Measurements from ENCODE around the gene KRT4. TPM values are rescaled to one million over a fixed set of nuclear protein-coding genes. Genes with fewer than 3 reads are reported as not detected.

KRT4 gene
- total and polyA plus RNA-seq, 2 donors from 2014 or later, result 0.15 TPM; not detected in 1

DNA sequence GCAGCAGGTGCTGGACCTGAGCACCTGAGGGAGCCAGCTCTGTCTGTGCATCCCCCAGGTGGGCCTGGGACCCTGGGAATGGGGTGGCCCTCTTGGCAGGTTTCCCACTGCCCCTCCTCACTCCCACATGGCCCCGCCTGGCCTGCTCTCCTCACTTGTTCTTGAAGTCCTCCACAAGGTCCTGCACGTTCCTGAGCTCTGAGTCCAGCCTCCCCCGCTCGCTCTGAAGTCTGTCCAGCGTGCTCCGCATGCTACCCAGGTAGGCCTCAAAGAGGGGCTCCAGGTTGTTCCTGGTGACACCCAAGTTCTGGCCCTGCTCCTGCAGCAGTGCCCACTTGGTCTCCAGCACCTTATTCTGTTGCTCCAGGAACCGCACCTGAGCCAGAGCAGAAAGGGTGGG lies 17.3 kb upstream of the KRT4 start:
- Histone ChIP-seq H3K36me3 (ENCODE audit: control insufficient read depth in 2 of 3, insufficient read depth in 3 of 3, low read length in 3 of 3) (no peaks in the 10 kb centered on the region), H3K27me3 (ENCODE audit: control insufficient read depth, insufficient read depth, low read length) (no peaks in the 10 kb centered on the region), H3K27ac (ENCODE audit: low read depth in 2 of 2, low read length in 2 of 2) (no peak overlapping the region), H3K9me3 (ENCODE audit: control insufficient read depth in 2 of 3, insufficient read depth in 1 of 3, low read length in 3 of 3) (no peaks in the 10 kb centered on the region), H3K4me1 (ENCODE audit: control insufficient read depth in 2 of 3, insufficient read depth in 2 of 3, low read depth in 1 of 3, low read length in 3 of 3) (no peaks in the 10 kb centered on the region), H3K4me3 (ENCODE audit: low read length in 3 of 3) (no peak overlapping the region), H3K9ac (ENCODE audit: low read length in 3 of 3) (no peak overlapping the region)
- TF ChIP-seq, protein P1, sequence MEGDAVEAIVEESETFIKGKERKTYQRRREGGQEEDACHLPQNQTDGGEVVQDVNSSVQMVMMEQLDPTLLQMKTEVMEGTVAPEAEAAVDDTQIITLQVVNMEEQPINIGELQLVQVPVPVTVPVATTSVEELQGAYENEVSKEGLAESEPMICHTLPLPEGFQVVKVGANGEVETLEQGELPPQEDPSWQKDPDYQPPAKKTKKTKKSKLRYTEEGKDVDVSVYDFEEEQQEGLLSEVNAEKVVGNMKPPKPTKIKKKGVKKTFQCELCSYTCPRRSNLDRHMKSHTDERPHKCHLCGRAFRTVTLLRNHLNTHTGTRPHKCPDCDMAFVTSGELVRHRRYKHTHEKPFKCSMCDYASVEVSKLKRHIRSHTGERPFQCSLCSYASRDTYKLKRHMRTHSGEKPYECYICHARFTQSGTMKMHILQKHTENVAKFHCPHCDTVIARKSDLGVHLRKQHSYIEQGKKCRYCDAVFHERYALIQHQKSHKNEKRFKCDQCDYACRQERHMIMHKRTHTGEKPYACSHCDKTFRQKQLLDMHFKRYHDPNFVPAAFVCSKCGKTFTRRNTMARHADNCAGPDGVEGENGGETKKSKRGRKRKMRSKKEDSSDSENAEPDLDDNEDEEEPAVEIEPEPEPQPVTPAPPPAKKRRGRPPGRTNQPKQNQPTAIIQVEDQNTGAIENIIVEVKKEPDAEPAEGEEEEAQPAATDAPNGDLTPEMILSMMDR (IDR thresholded peaks at IDR 0.05; ENCODE audit: borderline replicate concordance, extremely low read depth, insufficient read depth), result no peak
- DNase-seq (no peak), FAIRE-seq (no peak)
- intact Hi-C loops (cut with DNase I), result no loop called here

DNA sequence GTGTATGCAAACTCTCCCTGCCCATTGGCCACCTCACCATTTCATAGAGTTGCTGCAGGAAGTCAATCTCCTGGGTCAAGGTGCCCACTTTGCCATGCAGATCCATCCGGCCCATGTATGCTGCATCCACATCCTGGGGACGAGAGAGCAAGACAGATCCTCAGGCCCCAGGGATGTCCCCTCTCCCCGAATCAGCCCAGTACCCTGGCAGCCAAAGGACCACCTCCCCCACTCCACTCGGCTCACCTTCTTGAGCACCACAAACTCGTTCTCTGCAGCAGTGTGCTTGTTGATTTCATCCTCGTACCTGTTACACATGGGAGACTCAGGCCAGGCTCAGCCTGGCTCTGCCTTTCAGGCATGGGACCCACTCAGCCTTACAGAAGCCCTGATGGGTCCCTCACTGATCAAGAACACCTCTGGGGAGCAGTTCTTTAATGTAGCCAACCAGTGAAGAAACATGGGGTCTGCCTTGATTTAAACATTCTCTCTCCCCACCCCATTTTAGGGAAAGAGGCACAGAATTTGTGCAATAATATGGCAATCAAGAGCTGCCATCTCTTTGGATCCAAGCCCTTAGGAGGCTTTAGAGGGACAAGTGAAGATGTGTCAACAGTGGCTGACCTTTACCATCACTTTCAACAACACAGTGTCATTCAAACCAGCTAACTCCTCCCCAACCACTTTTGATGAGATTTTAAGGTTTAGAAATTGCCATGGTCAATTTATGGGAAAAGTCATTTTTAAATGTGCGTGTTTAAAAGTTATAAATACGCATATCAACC lies 16.3 kb upstream of the KRT4 start:
- DNase-seq (no peak), FAIRE-seq (no peak)
- intact Hi-C loops (cut with DNase I), result no loop called here
- no peak overlapping the region for H3K4me3 ChIP-seq (ENCODE audit: low read length in 3 of 3)
- no peaks in the 10 kb centered on the region for H3K4me1 ChIP-seq (ENCODE audit: control insufficient read depth in 2 of 3, insufficient read depth in 2 of 3, low read depth in 1 of 3, low read length in 3 of 3)
- H3K9ac ChIP-seq (ENCODE audit: low read length in 3 of 3), result no peak overlapping the region
- no peaks in the 10 kb centered on the region for H3K27me3 ChIP-seq (ENCODE audit: control insufficient read depth, insufficient read depth, low read length)
- TF ChIP-seq, protein P1 (IDR thresholded peaks at IDR 0.05; ENCODE audit: borderline replicate concordance, extremely low read depth, insufficient read depth), result no peak
- no peak overlapping the region for H3K27ac ChIP-seq (ENCODE audit: low read depth in 2 of 2, low read length in 2 of 2)
- H3K36me3 ChIP-seq (ENCODE audit: control insufficient read depth in 2 of 3, insufficient read depth in 3 of 3, low read length in 3 of 3), result no peaks in the 10 kb centered on the region
- no peaks in the 10 kb centered on the region for H3K9me3 ChIP-seq (ENCODE audit: control insufficient read depth in 2 of 3, insufficient read depth in 1 of 3, low read length in 3 of 3)

DNA sequence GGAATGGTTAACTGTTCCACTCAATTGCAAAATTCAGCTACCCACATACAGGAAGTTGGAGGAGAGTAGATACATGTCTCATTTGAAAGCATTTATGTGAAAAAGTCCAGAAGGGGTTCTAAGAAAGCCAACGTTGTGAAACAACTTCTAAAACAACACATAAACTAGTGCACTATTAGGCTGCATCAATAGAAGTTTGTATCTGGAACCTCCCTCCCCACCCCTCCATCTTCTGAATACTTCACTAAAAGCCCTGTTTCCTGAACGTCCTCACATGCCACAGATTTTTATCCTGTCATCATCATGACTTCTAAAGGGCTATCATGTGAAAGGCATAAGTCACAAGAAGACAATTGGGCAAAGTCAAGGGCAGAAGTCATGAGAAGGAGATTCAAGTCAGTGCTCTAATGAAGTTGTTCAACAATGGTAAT lies 14.7 kb upstream of the KRT4 start:
- no peak overlapping the region for H3K4me3 ChIP-seq (ENCODE audit: low read length in 3 of 3)
- TF ChIP-seq, protein P1 (IDR thresholded peaks at IDR 0.05; ENCODE audit: borderline replicate concordance, extremely low read depth, insufficient read depth), result no peak
- H3K9me3 ChIP-seq (ENCODE audit: control insufficient read depth in 2 of 3, insufficient read depth in 1 of 3, low read length in 3 of 3), result no peaks in the 10 kb centered on the region
- no peak for FAIRE-seq
- no peaks in the 10 kb centered on the region for H3K4me1 ChIP-seq (ENCODE audit: control insufficient read depth in 2 of 3, insufficient read depth in 2 of 3, low read depth in 1 of 3, low read length in 3 of 3)
- intact Hi-C loops (cut with DNase I), result no loop called here
- H3K36me3 ChIP-seq (ENCODE audit: control insufficient read depth in 2 of 3, insufficient read depth in 3 of 3, low read length in 3 of 3), result no peaks in the 10 kb centered on the region
- DNase-seq, result no peak
- H3K27me3 ChIP-seq (ENCODE audit: control insufficient read depth, insufficient read depth, low read length), result no peaks in the 10 kb centered on the region
- H3K9ac ChIP-seq (ENCODE audit: low read length in 3 of 3), result no peak overlapping the region
- no peak overlapping the region for H3K27ac ChIP-seq (ENCODE audit: low read depth in 2 of 2, low read length in 2 of 2)
